Gastroesophageal sphincter (tissue), 4 donors: ENCODE data around the gene ZFHX3. TPM values are rescaled to one million over a fixed set of nuclear protein-coding genes. Genes with fewer than 3 reads are reported as not detected.

Experiments
- ATAC-seq: fragments of 150-250 bp; one replicate; pipeline ENCODE4 v1.9.1; 2016; ENCODE audit warnings: mild to moderate bottlenecking, moderate library complexity
- H3K27ac ChIP-seq, 4 donors: fragments of 200-600 bp; sonication (generic) in 3 of 4; 1 replicate in 3 of 4; 2 replicates in 1 of 4; pipeline ENCODE4 v1.5.1; 2016 to 2019
- H3K27me3 ChIP-seq: fragments of 200-600 bp; sonication (generic); one replicate; pipeline ENCODE4 v1.5.1; 2019
- H3K36me3 ChIP-seq, 2 donors: fragments of 200-600 bp; sonication (generic); one replicate each; pipeline ENCODE4 v1.5.1; 2019; ENCODE audit warnings: control low read depth in 1 of 2
- H3K4me1 ChIP-seq, 3 donors: fragments of 200-600 bp; sonication (generic); 1 replicate in 2 of 3; 2 replicates in 1 of 3; pipeline ENCODE4 v1.5.1; 2016 to 2019; ENCODE audit warnings: control low read depth in 2 of 3
- H3K4me3 ChIP-seq, 2 donors: fragments of 200-600 bp; sonication (generic); one replicate each; pipeline ENCODE4 v1.5.1; 2019; ENCODE audit warnings: mild to moderate bottlenecking in 1 of 2, moderate library complexity in 1 of 2
- H3K9me3 ChIP-seq, 3 donors: fragments of 200-600 bp; sonication (generic); one replicate each; pipeline ENCODE4 v1.5.1; 2017 to 2019; ENCODE audit warnings: control low read depth in 2 of 3
- EP300 ChIP-seq: sonication (generic); formaldehyde crosslinking; IDR thresholded peaks from one replicate; pipeline ENCODE4 v1.6.1; 2017; ENCODE audit warnings: antibody characterized with exemption, mild to moderate bottlenecking
- POLR2A ChIP-seq, 2 donors: fragments of 450-650 bp; IDR thresholded peaks; one replicate each; pipeline ENCODE4 v1.6.1; 2017; ENCODE audit warnings: antibody characterized with exemption in 2 of 2, mild to moderate bottlenecking in 2 of 2, moderate library complexity in 1 of 2
- POLR2AphosphoS5 ChIP-seq: sonication (generic); formaldehyde crosslinking; IDR thresholded peaks from one replicate; pipeline ENCODE4 v1.6.1; 2017; ENCODE audit warnings: antibody characterized with exemption
- whole genome bisulfite sequencing, 2 donors: methylation state at CpG; one replicate each; pipeline ENCODE4 v1.1.5; 2018; ENCODE audit warnings: low coverage in 1 of 2; 5-methylcytosine and 5-hydroxymethylcytosine counted together
- total RNA-seq, 4 donors: library from RNA; depleted of rRNA; stranded (reverse); fragments of >200 nt; gene quantifications; one replicate each; pipeline ENCODE4 v1.1.0, GENCODE V29; 2016
- TF ChIP-seq, protein P1 (sequence below), 4 experiments: fragments of 200-600 bp in 2 of 4; fragments of 450-650 bp in 2 of 4; sonication (generic) in 1 of 4; IDR thresholded peaks; one replicate each; pipeline ENCODE4 v1.5.1; 2017 to 2019; ENCODE audit warnings: antibody characterized with exemption in 4 of 4, mild to moderate bottlenecking in 2 of 4, moderate library complexity in 2 of 4

The ZFHX3 gene
- total RNA-seq, 4 donors from 2014 or later: 24.0 to 47.1 (median 29.5) TPM

DNA sequence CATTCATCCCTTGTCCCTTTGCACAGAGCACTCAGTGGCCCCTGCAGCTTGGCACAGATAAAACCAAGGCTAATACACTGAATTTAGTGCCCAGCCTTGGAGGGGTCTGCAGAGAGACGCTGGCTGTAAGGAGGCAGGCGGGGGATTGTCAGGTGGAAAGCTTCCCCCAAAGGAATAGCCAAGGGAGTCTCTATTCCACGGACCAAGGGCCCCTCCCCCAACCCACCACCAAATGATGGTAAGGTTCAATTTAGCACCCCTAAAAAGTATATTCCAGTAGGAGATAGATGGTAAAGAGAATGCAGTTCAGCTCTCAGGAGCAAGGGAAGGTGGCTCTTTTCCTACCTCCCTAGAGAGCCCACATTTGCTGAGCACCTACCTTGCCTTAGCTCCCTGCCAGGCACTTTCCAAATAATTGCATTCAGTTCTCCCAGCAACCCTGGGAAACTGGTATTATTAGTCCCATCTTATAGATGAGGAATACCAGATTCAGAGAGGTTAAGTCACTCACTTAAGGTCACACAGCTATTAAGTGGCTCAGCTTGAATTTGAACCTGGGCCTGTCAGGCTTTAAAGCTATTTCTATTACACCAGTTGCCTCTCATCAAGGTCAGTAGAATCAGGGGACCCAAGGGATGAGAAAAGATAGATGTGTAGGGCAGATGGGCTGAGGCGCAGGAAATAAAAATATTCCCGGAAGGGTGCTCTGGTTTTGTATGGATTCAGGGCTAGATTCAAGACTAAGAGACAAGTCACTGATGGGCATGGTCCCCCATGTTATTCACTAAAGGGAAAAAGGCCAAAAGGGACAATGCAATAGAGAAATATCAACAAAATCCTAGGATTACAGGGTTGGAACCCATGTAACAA, 20.0 kb upstream of the ZFHX3 start:
- H3K4me1 ChIP-seq: peaks cover 0 to 90% (median 31%) of the 10 kb centered on the region in 3 donors
- peaks cover 47% of the 10 kb centered on the region for H3K27me3 ChIP-seq

DNA sequence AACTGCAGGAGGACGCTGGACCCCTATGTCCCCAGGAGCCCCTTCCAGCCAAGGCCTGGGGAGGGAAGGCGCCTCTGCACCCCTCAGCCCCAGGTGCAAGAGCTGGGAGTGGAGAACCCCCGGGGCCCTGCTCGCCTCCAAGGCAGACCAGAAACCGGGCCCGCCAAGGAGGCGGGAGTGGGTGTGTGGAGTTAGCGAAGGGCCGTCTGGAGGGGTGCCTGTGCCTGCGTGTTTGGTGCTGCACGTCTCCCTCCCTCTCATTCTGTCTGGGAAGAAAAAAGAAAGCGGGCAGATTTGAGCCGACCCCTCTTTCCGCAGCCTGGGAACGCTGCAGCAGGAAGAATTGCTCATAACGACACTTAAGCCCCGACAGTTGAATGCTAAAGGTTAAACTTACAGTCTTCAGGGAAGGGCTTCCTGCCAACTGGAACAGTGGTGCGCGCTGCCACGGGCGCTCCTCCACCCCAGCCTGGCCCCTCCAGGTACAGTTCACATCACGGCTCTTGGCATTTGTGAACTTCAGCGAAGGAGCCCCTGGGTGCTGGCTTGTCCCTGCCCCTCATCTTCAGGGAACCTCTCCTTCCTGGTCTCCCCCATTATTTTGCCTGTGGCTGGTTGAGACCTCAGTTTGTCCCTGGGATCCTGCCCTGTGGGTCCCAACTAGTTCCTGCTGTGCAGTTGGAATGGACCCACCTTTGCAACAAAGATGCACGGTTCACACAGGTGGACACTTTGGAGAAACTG, 19.2 kb upstream of the ZFHX3 start:
- Histone ChIP-seq H3K4me1 (peaks cover 0 to 96% (median 31%) of the 10 kb centered on the region in 3 donors), H3K4me3 (peak overlapping the region in 1 of 2 donors; percentile 41), H3K36me3 (no peaks in the 10 kb centered on the region), H3K27me3 (peaks cover 54% of the 10 kb centered on the region), H3K9me3 (no peaks in the 10 kb centered on the region), H3K27ac (peak overlapping the region in 3 of 4 donors; percentile 79 to 87 (median 85))
- ATAC-seq: no peak
- 70% methylated on average over 4 of the region's 24 CpGs; no CpG with 5 or more reads in 1 of the 2 donors for WGBS, 2 donors
- TF ChIP-seq, protein P1, sequence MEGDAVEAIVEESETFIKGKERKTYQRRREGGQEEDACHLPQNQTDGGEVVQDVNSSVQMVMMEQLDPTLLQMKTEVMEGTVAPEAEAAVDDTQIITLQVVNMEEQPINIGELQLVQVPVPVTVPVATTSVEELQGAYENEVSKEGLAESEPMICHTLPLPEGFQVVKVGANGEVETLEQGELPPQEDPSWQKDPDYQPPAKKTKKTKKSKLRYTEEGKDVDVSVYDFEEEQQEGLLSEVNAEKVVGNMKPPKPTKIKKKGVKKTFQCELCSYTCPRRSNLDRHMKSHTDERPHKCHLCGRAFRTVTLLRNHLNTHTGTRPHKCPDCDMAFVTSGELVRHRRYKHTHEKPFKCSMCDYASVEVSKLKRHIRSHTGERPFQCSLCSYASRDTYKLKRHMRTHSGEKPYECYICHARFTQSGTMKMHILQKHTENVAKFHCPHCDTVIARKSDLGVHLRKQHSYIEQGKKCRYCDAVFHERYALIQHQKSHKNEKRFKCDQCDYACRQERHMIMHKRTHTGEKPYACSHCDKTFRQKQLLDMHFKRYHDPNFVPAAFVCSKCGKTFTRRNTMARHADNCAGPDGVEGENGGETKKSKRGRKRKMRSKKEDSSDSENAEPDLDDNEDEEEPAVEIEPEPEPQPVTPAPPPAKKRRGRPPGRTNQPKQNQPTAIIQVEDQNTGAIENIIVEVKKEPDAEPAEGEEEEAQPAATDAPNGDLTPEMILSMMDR (IDR thresholded peaks at IDR 0.05): no peak
- TF ChIP-seq POLR2A (IDR thresholded peaks at IDR 0.05): no peak
- no peak for TF ChIP-seq EP300
- no peak for TF ChIP-seq POLR2AphosphoS5

More for the DNA sequence above, 20.0 kb upstream of the ZFHX3 start:
- WGBS, 2 donors: 84 to 89% methylated on average over 2 to 4 of the region's 5 CpGs
- Histone ChIP-seq H3K4me3 (no peak overlapping the region), H3K36me3 (no peaks in the 10 kb centered on the region), H3K27ac (peak overlapping the region; percentile 48 to 87 (median 82)), H3K9me3 (no peaks in the 10 kb centered on the region)
- TF ChIP-seq POLR2AphosphoS5 (no peak), EP300 (no peak), POLR2A (IDR thresholded peaks at IDR 0.05) (no peak)
- TF ChIP-seq, protein P1 (IDR thresholded peaks at IDR 0.05): no peak
- ATAC-seq: no peak

GRCh38 chr16:73066331-73066926, 18.5 kb upstream of the ZFHX3 start:
- H3K27me3 ChIP-seq: peaks cover 54% of the 10 kb centered on the region

DNA sequence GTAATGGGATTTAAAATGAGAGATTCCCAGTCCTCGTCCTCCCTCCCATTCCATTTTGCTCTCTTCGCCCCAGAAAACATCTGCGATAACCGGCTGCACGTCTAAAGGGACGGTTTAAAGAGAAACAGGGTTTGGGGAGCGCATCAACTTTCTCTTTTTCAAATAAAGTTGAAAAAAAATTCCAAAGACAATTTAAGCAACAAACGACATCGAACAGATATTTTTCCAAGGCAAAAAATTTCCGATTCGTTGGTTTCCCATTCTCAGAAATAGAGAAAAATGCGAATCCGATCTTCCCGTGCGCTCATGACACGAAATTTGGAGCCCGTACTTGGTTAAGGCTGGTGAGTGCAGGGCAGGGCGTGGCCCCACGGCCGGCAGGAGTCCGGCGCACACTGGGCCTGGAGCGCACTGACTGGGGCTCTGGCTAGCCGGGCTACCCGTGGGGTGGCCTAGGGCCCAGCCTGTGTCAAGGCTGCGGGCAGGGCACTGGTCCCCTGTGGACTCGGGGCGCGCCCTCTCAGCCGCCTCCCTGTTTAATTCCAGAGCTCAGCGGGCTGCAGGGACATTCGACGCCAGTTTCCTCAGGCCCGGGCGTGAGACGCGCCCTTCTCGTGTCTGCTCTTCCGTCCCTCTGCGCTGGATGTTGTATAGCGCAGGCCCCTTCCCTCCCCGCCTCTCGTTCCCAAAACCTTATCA, 17.9 kb upstream of the ZFHX3 start:
- Histone ChIP-seq H3K27ac (peak overlapping the region in 3 of 4 donors; percentile 66 to 87 (median 79)), H3K9me3 (no peaks in the 10 kb centered on the region), H3K4me1 (peaks cover 0 to 96% (median 31%) of the 10 kb centered on the region in 3 donors), H3K4me3 (peak overlapping the region in 1 of 2 donors; percentile 41), H3K36me3 (no peaks in the 10 kb centered on the region), H3K27me3 (peaks cover 54% of the 10 kb centered on the region)
- 23 to 31% methylated on average over 23 to 30 of the region's 43 CpGs for WGBS, 2 donors
- peak; percentile 32 for ATAC-seq
- TF ChIP-seq POLR2A (IDR thresholded peaks at IDR 0.05) (peak in 1 of 2 donors; percentile 38), EP300 (no peak)

More at GRCh38 chr16:73066331-73066926, 18.5 kb upstream of the ZFHX3 start:
- peak overlapping the region in 3 of 4 donors; percentile 66 to 87 (median 79) for H3K27ac ChIP-seq
- H3K9me3 ChIP-seq: no peaks in the 10 kb centered on the region
- H3K36me3 ChIP-seq: no peaks in the 10 kb centered on the region
- TF ChIP-seq POLR2A (IDR thresholded peaks at IDR 0.05): no peak
- no peak for TF ChIP-seq POLR2AphosphoS5
- TF ChIP-seq EP300: no peak
- TF ChIP-seq, protein P1 (IDR thresholded peaks at IDR 0.05): no peak
- H3K4me1 ChIP-seq: peaks cover 0 to 96% (median 31%) of the 10 kb centered on the region in 3 donors
- no peak for ATAC-seq
- 25% methylated on average over 7 of the region's 49 CpGs; no CpG with 5 or more reads in 1 of the 2 donors for WGBS, 2 donors
- peak overlapping the region in 1 of 2 donors; percentile 41 for H3K4me3 ChIP-seq
